Mucosa of descending colon (tissue), 3 donors: ENCODE data around the gene ATP5F1D. TPM values are rescaled to one million over a fixed set of nuclear protein-coding genes. Genes with fewer than 3 reads are reported as not detected.
A peak's percentile ranks its signal among the peaks of the same experiment; 100 is the strongest.

ENCODE experiments used
- ATAC-seq: fragments of 200-7000 bp; cut with Tn5 transposase; one replicate; pipeline ENCODE4 v1.9.1; 2020; ENCODE audit warnings: mild to moderate bottlenecking, moderate library complexity
- DNase-seq, 3 donors: peaks; one replicate each; pipeline ENCODE4 v3.0.0-alpha.2; 2020
- H3K36me3 ChIP-seq: fragments of 200-600 bp; one replicate; pipeline ENCODE4 v1.8.0; 2021; ENCODE audit warnings: low read depth, mild to moderate bottlenecking
- H3K4me1 ChIP-seq: fragments of 200-600 bp; one replicate; pipeline ENCODE4 v1.8.0; 2021; ENCODE audit warnings: low read depth, mild to moderate bottlenecking
- H3K4me3 ChIP-seq: fragments of 200-600 bp; one replicate; pipeline ENCODE4 v1.8.0; 2021; ENCODE audit warnings: mild to moderate bottlenecking
- H3K9me3 ChIP-seq: fragments of 200-600 bp; one replicate; pipeline ENCODE4 v1.8.0; 2021; ENCODE audit warnings: mild to moderate bottlenecking
- CTCF ChIP-seq: fragments of 200-600 bp; IDR thresholded peaks from one replicate; pipeline ENCODE4 v1.8.0; 2022; ENCODE audit warnings: antibody characterized with exemption, mild to moderate bottlenecking
- intact Hi-C, 2 donors: fragments of 100-400 bp; cut with DNase I in 1 of 2; cut with micrococcal nuclease in 1 of 2; formaldehyde crosslinking; loops; one replicate each; pipeline versions ENCODE4 v1.11.0 to v1.11.1; 2022; cut with DNase I, micrococcal nuclease
- total RNA-seq, 3 donors: library from RNA; stranded (reverse); fragmentation: NEBNext Ultra II Directional in 2 of 3; extraction: Animal tissue kit (Norgen Biotek cat#: 25700) in 2 of 3; gene quantifications; one replicate each; pipeline versions ENCODE4 v1.2.1 to v1.2.4, GENCODE V29; 2021 to 2023
- donor health status: DM: no; HTN: no; CAD: no; lungs with moderate emphysema.
- donor health status: DM: no; HTN: no; CAD: no.
- donor health status: DM: no; HTN: yes; CAD: no.

Gene ATP5F1D
- total RNA-seq, 3 donors from 2014 or later: 302 to 391 (median 378) TPM

DNA sequence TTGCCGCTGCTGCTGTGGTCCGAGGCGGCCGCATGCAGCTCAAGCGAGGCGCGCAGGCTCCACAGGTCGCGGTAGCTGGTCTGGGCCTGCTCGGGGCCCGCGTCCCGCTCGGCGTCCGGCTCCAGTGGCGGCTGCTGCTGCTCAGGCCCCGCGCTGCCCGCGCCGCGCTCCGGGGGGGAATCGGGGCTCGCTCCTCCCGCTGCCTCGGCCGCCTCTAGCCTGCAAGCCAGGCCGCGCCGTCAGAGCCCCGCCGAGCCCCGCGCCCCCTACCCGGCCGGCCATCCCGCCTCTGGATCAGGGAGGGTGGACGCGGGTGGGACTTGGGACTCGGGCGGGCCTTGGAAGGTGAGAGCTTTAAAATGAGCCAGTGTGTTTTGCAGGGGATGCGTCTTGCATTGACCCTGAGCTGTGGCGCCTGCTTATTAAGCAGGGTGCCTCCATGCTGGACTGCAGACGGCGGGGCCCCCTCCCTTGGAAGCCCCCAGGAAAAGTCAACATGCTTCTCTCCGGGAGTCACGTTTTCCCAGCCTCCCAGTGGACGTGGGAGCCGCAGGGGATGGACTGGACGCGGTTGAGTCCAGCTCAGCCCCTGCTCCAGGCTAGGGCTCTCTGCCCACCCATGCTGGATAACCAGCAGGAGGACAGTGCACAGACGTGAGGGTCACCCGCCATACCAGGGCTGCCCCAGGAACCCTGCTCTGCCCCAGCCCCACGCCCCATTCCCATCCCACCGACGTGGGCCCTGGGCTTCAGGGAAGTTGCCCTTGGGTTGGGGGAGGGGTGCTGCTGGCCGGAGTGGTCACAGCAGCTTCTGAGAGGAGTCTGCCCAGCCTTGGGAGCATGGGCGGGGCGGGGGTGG, 11.4 kb upstream of the ATP5F1D start:
- no peaks in the 10 kb centered on the region for H3K9me3 ChIP-seq
- no peak overlapping the region for H3K4me3 ChIP-seq
- H3K4me1 ChIP-seq: peaks cover 16% of the 10 kb centered on the region
- intact Hi-C loops: no loop called here
- TF ChIP-seq CTCF: no peak
- ATAC-seq (no peak), DNase-seq (no peak)
- H3K36me3 ChIP-seq: peaks cover 3% of the 10 kb centered on the region

- ATAC-seq (no peak), DNase-seq (no peak)
- H3K36me3 ChIP-seq: peaks cover 3% of the 10 kb centered on the region
- H3K9me3 ChIP-seq: no peaks in the 10 kb centered on the region
- TF ChIP-seq CTCF: no peak
- peaks cover 16% of the 10 kb centered on the region for H3K4me1 ChIP-seq
- H3K4me3 ChIP-seq: no peak overlapping the region
- intact Hi-C loops: no loop called here
Measured at GRCh38 chr19:1230783-1231489, 10.6 kb upstream of the ATP5F1D start.

- DNase-seq (no peak), ATAC-seq (peak; percentile 54)
- peaks cover 3% of the 10 kb centered on the region for H3K36me3 ChIP-seq
- no peaks in the 10 kb centered on the region for H3K9me3 ChIP-seq
- TF ChIP-seq CTCF: no peak
- H3K4me1 ChIP-seq: peaks cover 22% of the 10 kb centered on the region
- H3K4me3 ChIP-seq: no peak overlapping the region
- intact Hi-C loops: no loop called here
Measured at GRCh38 chr19:1231729-1232637, 9.6 kb upstream of the ATP5F1D start.

GRCh38 chr19:1232652-1233072, 8.9 kb upstream of the ATP5F1D start:
- ATAC-seq: peak; percentile 24
- Histone ChIP-seq H3K4me3 (no peak overlapping the region), H3K36me3 (peaks cover 1% of the 10 kb centered on the region), H3K4me1 (peaks cover 27% of the 10 kb centered on the region), H3K9me3 (no peaks in the 10 kb centered on the region)
- intact Hi-C loops: no loop called here
- no peak for DNase-seq
- no peak for TF ChIP-seq CTCF

GRCh38 chr19:1233115-1233667, 8.4 kb upstream of the ATP5F1D start:
- Histone ChIP-seq H3K9me3 (no peaks in the 10 kb centered on the region), H3K4me3 (no peak overlapping the region), H3K36me3 (no peaks in the 10 kb centered on the region), H3K4me1 (peaks cover 27% of the 10 kb centered on the region)
- DNase-seq (no peak), ATAC-seq (peak; percentile 25)
- intact Hi-C loops: no loop called here
- TF ChIP-seq CTCF: no peak
